ENCODE data around the gene SLC39A5. TPM values are rescaled to one million over a fixed set of nuclear protein-coding genes. Genes with fewer than 3 reads are reported as not detected.
"Not testable (repeated sequence)": the region's sequence is repeated elsewhere in the genome, so short reads cannot be mapped to it uniquely, and the experiment has no call there.

Gene SLC39A5
- total RNA-seq, 1 donor from 2014 or later, result not detected

- no peak for DNase-seq
Observed at GRCh38 chr12:56280849-56281248, 51.0 kb downstream of the SLC39A5 start.

- DNase-seq, result no peak
Observed at GRCh38 chr12:56282030-56282429, 52.2 kb downstream of the SLC39A5 start.

GRCh38 chr12:56282579-56282978, 52.7 kb downstream of the SLC39A5 start:
- no peak for DNase-seq

GRCh38 chr12:56284263-56284662, 54.4 kb downstream of the SLC39A5 start:
- not testable (repeated sequence) for DNase-seq

GRCh38 chr12:56286044-56286830, 56.4 kb downstream of the SLC39A5 start:
- no peak for DNase-seq

Other genes with a start within 250 kb of the SLC39A5 start
- gene SUOX, start 232.8 kb upstream of the SLC39A5 start, total RNA-seq, result 8.3 TPM
- gene IKZF4, start 209.0 kb upstream of the SLC39A5 start, total RNA-seq, result 5.5 TPM
- gene RPS26, start 188.1 kb upstream of the SLC39A5 start, total RNA-seq, result 61.3 TPM
- gene ERBB3, start 149.9 kb upstream of the SLC39A5 start, total RNA-seq, result 2.2 TPM
- 64.9 TPM for gene PA2G4, start 125.5 kb upstream of the SLC39A5 start, total RNA-seq
- gene RPL41, start 113.4 kb upstream of the SLC39A5 start, total RNA-seq, result 1,070 TPM
- gene ZC3H10, start 111.8 kb upstream of the SLC39A5 start, total RNA-seq, result 10.6 TPM
- gene ESYT1, start 101.8 kb upstream of the SLC39A5 start, total RNA-seq, result 21.8 TPM
- 77.0 TPM for gene MYL6B, start 77.5 kb upstream of the SLC39A5 start, total RNA-seq
- 417 TPM for gene MYL6, start 71.7 kb upstream of the SLC39A5 start, total RNA-seq
- 80.6 TPM for gene SMARCC2, start 40.6 kb upstream of the SLC39A5 start, total RNA-seq
- 78.1 TPM for gene RNF41, start 8.1 kb upstream of the SLC39A5 start, total RNA-seq
- gene NABP2, start 5.7 kb upstream of the SLC39A5 start, total RNA-seq, result 20.1 TPM
- gene ANKRD52, start 28.3 kb downstream of the SLC39A5 start, total RNA-seq, result 9.2 TPM
- gene COQ10A, start 36.9 kb downstream of the SLC39A5 start, total RNA-seq, result 12.9 TPM
- 90.9 TPM for gene CS, start 70.3 kb downstream of the SLC39A5 start, total RNA-seq
- gene CNPY2, start 85.9 kb downstream of the SLC39A5 start, total RNA-seq, result 40.4 TPM
- gene PAN2, start 103.9 kb downstream of the SLC39A5 start, total RNA-seq, result 29.9 TPM
- gene IL23A, start 108.8 kb downstream of the SLC39A5 start, total RNA-seq, result not detected
- gene STAT2, start 130.1 kb downstream of the SLC39A5 start, total RNA-seq, result 84.4 TPM
- not detected for gene APOF, start 132.8 kb downstream of the SLC39A5 start, total RNA-seq
- 10.9 TPM for gene TIMELESS, start 219.4 kb downstream of the SLC39A5 start, total RNA-seq
- gene MIP, start 224.6 kb downstream of the SLC39A5 start, total RNA-seq, result 0.62 TPM
- 1.6 TPM for gene SPRYD4, start 238.5 kb downstream of the SLC39A5 start, total RNA-seq

Measured in occipital lobe (tissue), 2 donors.